ENCODE data around the gene SEPTIN7.
"Not testable (repeated sequence)": the region's sequence is repeated elsewhere in the genome, so short reads cannot be mapped to it uniquely, and the experiment has no call there.

The SEPTIN7 gene

DNA sequence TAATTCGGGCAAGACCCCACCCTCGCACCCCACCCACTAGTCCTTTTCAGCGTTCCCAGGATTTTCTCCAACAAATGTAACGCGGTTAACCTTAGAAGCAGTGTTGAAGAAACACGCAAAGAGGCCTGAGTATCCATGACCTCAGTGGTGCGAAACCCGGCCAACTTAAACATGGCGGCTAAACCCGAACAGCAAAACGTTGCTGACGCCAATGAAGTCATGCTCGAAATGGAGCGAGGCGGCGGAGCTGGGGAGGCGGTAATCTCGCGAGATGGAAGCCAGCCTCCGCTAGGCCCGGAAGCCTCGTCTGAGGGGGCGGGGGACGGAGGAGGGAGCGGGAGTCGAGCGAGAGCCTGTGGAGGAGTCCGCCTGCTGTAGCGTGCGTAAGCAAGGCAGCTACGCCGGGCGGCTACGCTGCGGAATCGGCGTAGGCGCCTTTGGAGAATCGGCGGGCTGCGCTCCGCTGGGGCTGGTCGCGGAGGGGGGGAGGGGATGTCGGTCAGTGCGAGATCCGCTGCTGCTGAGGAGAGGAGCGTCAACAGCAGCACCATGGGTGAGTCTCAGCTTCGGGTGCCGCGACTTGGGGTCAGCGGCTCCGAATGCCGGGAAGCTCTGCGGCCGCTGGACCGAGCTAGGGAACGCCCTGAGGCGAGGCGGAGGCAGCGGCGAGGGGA is at the start of gene SEPTIN7:
Gene SEPTIN7 (plus strand): TSS at position 340 of the 674 bp plus-strand sequence. CDS start 153 bp downstream, at position 493.
- peak; percentile 98 for DNase-seq (ENCODE audit: low read depth)

DNA sequence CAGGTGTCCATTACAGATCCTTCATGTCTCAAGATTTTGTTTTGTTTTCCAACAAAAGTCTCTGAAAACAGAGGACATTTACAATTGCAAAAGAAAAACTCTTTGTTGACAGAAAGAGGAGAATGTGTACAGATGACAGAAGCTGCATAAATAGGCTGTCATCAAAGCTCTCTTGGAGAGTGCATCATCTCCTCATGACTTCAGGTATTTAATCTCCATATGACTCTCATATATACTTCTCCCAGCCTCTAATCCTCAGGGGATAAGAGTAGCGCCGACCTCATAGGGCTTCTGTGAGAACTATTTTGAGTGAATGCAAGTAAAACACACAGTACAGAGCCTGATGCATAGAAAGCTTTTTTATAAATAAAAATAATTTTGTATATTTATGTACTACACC is 48.1 kb upstream of the SEPTIN7 start:
- no peak for DNase-seq (ENCODE audit: low read depth)

DNA sequence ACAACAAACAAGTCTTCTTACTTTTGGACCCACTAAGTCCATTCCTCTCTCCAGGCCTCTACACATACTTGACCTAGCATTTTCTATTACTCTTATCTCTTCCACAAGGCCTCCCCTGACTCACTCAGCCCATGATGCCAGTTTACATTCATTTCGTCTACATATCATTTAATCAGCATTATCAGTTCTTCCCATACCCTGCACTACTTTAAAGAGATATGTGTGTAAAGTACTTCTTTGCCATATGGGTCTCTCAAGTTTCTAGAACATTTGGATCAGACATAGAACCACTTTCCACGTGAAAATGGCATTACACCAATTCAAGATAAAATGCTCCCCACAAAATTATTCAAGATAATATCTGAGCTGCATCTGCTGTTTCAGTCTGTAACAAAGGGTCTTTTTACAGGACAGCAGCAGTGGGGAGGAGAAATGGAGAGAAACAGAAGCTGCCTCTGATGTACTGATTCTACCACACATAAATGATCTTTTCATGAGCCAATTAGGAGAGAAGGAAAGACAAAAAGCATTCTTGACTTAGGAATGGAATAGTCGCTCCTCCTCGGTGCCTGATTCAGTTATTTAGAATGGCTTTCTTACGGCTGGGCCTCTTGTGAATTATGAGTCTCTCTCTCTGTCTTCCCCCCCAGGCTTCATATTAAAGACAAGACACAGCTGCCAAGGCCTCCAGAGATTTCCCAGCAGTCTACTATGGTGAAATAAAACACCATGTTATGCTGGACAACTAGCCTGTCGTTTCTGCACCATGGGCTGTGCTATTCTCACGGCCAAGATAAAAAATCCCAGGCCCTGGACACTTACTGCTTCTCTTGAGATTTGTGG is 46.9 kb upstream of the SEPTIN7 start:
- no peak for DNase-seq (ENCODE audit: low read depth)

DNA sequence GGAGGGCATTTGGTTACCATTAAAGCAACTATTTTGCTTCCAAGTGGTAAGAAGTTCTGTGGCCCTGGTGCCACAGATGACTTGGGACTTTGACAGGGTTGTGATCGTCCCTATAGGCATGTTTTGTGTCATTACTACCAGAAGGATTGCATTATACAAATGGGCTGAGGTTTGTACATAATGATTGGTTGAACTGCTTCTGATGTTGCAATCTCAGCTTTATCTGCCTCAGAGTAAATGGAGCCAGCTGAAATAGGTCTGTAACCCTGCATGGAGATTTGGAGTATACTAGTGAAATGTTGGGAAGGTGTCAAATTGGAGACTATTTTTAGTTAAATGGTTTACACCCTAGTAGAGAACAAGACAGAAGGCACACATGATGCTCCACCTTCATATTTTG is 46.1 kb upstream of the SEPTIN7 start:
- DNase-seq (ENCODE audit: low read depth), result no peak

DNA sequence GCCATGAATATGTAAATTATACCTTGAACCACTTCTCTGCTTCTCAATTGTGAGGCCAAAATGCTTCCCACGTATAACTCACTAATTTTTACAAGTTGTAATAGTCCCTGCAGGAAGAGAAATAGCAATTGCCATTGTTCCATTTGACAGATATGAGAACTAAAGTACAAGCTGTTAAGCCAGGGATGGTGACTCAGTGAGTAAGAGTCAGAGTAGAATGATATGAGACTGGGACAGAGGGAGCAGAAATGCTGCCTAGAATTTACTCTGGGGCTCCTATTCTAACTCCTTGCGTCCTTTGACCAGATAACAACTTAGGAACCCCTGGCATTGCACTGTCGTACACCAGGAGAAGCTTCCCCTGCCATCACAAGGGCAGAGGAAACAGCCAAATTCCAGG is 45.1 kb upstream of the SEPTIN7 start:
- no peak for DNase-seq (ENCODE audit: low read depth)

GRCh38 chr7:35756453-35756852 is 44.4 kb upstream of the SEPTIN7 start:
- not testable (repeated sequence) for DNase-seq (ENCODE audit: low read depth)

- DNase-seq (ENCODE audit: low read depth), result no peak
Measured at GRCh38 chr7:35757574-35757973, 43.3 kb upstream of the SEPTIN7 start.

DNA sequence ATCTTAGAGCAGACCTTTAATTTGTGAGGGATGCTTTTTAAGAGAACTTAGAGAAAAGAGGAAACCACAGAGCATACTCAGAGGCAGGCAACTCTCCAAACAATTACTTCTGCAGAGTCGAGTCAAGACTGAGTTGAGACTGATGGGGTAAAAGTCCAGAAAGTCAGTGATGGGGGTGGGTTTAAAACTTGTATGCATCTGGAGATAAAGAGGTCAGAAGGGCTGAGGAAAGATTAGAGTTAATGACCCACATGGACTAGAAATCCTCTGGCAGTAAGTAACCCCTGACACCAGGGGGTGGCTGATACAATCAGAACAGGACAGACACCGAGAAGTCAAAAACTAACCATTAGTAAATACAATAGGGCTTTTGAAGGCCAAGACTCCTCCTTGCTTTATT is 42.4 kb upstream of the SEPTIN7 start:
- no peak for DNase-seq (ENCODE audit: low read depth)

DNA sequence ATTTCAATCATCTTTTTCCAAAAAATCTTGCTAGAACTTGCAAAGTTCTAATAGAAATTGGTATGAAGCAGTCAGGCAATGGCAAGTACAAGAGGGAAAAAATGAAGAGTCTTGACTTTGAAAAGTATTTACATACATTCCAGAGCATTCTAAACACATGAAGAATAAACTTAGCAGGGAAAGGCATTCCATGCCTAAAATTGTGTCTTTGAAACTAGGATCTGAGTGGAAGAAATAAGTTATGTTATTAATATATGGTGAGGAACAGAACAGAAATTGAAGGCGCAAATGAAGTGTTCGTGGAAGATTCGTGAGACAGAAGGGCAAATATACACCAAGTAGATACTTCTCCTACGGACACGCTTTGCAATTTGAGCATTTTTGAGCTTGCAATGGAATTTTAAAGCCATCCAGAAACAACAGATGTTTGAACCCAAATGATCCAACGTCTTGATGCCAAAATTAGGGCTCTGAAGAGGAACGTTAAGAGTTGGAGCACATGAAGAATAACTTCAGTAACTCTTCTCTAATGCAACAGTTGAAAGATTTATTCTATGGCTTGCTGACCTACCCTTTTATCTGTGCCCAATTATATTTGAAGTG is 40.6 kb upstream of the SEPTIN7 start:
- DNase-seq (ENCODE audit: low read depth), result no peak

DNA sequence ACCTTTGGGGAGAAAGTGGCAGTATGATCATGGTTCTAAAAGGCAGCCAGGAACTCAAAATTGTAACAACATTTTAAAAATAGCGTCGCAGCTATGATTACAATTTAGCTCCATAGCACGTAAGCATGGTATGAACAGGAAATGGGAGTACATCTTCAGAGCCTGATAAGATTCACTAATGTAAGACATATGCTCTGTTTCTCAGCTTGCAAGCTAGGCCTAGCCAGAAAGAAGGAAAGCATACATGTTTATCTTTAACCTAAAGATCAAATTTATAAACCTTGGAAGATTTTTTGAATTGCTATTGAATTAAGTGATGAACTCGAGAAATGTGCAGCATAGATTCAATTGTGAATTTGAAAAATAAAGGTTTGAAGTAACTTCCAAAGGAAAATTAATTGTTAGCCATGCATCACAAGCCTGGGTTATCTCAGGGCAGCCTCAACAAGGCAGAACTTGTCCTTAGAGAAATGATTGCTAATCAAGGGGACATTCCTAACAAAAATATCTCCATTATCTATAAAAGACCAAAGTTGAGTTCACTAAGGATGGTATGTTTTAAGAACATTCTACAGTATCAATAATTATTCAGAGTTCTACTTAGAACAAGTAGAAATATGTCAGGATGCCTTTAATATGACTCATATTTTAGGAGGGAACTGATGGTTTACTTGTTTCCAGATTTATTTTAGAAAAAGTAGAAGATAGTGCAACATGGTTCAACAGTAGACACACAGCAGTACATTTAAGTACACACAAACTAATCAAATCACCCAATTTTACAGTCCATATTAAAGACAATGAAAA is 38.8 kb upstream of the SEPTIN7 start:
- no peak for DNase-seq (ENCODE audit: low read depth)

- DNase-seq (ENCODE audit: low read depth), result no peak
Measured at GRCh38 chr7:35762781-35763180, 38.1 kb upstream of the SEPTIN7 start.

- no peak for DNase-seq (ENCODE audit: low read depth)
Measured at GRCh38 chr7:35768346-35768745, 32.5 kb upstream of the SEPTIN7 start.

- no peak for DNase-seq (ENCODE audit: low read depth)
Measured at GRCh38 chr7:35771776-35772175, 29.1 kb upstream of the SEPTIN7 start.

DNA sequence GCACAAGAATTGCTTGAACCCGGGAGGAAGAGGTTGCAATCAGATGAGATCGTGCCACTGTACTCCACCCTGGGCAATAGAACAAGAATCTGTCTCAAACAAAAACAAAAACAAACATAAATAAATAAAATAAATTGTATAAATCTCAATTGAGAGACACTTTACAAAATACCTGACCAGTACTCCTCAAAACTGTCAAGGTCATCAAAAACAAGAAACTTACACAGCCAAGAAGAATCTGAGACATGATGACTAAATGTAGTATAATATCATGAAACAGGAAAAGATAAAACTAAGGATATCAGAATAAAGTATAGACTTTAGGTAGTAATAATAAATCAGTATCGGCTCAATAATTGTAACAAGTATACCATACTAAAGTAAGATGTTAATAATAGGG is 26.9 kb upstream of the SEPTIN7 start:
- no peak for DNase-seq (ENCODE audit: low read depth)

- no peak for DNase-seq (ENCODE audit: low read depth)
Measured at GRCh38 chr7:35776686-35777085, 24.2 kb upstream of the SEPTIN7 start.

- no peak for DNase-seq (ENCODE audit: low read depth)
Measured at GRCh38 chr7:35777121-35777520, 23.7 kb upstream of the SEPTIN7 start.

DNA sequence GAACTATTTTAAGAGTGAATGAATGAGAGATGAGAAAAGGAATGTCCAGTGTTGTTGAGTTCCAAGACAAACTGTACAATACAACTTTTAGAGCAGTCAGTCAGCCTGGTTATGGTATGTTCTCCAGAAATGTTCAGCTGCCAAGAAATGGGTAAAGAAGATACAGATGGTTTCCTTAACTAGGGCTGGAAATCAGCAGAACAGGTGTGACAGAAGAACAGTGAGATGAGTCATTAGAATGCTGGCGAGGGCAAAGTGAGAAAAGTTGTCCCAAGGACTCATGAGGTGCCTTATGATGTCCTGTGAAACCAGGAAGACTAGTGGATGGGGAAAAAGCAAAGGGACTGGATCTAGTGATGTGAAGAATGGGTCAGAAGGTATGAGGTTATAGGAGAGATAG is 20.8 kb upstream of the SEPTIN7 start:
- DNase-seq (ENCODE audit: low read depth), result no peak

GRCh38 chr7:35781200-35781701 is 19.6 kb upstream of the SEPTIN7 start:
- no peak for DNase-seq (ENCODE audit: low read depth)

DNA sequence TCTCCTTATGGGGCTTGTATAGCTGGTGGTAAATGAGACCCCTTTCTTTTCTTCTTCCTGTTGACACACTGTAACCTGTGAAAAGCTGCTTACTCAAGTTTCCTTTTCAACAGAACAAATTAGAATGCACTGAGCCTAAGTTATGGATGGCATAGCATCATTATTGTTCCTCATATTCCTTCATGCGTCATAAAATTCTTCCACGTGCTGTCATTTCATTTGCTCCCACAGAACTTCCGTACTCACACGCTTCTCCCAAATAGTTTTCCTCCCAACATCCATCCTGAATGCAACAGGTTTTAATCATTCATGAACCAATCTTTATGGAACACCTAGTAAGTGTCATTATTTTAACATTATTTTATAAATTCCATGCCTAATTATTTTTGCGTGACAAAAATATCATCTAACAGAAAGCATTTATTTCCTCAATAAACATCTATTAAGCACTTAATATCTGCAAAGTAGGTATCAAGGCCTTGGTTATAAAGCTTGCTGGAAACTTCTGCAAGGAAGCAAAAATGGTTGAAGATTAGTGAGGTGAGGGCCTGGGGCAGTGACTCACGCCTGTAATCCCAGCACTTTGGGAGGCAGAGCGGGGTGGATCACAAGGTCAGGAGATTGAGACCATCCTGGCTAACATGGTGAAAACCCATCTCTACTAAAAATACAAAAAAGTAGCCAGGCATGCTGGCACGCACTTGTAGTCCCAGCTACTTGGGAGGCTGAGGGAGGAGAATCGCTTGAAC is 18.9 kb upstream of the SEPTIN7 start:
- DNase-seq (ENCODE audit: low read depth), result no peak

- no peak for DNase-seq (ENCODE audit: low read depth)
Measured at GRCh38 chr7:35784332-35784731, 16.5 kb upstream of the SEPTIN7 start.

DNA sequence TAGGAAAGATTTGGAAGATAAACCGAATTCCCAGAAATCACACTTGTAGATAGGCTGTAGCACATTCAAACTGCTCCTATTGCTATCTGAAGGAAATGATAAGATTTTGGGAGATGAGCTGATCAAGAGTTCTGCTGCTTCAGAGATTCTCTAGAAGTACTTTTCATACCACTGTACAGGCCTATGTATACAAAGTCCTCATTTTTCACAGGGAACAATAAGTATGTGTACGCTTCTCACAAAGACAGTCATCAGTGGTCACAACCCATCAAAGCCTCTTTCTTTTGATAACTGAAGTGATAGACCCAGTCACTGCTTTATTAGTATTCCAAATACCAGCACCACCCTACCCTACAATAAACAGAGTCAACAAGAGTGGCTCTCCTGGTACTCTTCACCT is 15.6 kb upstream of the SEPTIN7 start:
- no peak for DNase-seq (ENCODE audit: low read depth)
